NCI-H2227 (cell line): ENCODE data around the gene TSPAN31.
"Not testable (repeated sequence)": the region's sequence is repeated elsewhere in the genome, so short reads cannot be mapped to it uniquely, and the experiment has no call there.

Source experiments
- DNase-seq: peaks from one replicate; lab custom pipeline; 2025; ENCODE audit not compliant: unreplicated experiment; lab: John Stamatoyannopoulos, UW

Gene TSPAN31

DNA sequence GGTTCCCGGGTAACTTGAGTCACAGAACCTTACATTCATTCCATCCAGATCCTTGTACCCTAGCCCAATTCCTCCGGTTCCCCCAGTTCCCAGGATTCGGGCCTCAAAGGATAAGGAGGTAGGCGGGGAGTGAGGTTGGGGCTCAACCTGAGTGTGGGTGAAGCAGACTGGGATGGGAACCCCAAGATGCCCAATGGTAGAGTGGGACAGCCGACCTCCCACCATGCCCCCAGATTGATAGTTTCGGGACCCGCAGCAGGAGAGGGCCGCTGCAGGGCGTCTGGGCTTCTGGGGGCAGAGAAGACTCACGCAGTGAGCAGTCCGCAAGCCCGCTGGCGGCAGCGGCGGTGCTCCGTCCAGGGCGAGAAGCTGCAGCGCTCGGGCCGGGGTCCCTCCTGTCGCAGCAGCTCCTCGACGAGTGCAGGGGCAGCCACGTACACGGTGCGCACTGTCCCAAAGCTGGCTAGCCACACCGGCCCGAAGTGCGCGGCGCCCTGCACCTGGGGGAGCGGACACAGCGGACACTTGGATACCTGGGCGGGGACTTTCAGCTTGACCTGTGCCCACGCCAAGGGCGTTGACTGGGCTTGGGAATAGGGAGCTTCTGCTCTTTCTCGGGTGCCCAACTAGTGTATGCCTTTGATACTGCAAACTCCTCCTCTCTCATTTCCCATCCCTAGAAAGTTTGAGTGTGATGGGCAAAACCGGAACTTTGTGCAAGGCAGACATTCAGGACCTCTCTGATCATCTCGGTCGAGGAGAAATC lies 21.0 kb downstream of the TSPAN31 start:
- DNase-seq = no peak

DNA sequence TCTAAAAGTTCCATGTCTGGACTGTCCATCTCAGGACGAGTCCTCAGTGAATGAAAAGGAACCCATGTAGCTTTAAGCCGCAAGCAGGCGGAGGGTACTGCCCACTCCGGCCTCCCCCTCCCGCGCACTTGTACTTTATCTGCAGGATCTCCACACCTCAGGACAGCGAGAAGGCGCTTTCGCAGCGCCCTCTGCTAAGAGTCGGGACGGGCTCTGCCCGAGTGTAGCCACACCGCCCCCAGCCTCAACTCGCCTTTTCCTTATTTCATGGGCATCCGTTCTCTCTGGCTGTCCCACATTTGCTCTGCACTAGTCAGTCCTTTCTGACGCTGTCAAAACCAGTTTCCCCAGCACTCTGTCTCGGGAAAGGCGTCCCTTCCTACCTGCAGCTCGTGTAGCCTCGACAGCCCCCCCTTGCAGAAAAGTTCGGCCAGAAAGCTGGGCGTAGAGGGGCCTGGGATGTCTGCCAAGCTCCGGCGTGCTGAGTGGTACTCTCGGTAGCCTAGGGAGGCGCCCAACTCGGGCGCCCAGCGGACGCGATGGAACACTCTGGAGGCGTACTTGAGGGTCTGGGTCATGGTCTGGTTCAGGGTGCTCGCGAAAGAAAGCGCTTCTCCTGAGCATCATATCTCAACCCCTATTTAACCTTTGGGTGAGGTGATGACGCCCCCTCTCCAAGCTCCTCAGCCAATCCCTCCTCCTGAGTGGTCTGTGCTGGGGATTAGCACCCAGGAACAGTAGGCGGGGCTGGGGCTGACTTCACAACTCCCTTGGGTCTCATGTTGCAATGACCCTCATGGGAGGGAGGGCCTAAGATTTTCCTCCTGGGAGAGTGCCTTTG lies 21.8 kb downstream of the TSPAN31 start, which contains the start of gene CYP27B1:
TSS of gene CYP27B1 (minus strand) at position 615 of the 841 bp plus-strand sequence. CDS start at position 578, 37 bp downstream.
- no peak for DNase-seq

DNA sequence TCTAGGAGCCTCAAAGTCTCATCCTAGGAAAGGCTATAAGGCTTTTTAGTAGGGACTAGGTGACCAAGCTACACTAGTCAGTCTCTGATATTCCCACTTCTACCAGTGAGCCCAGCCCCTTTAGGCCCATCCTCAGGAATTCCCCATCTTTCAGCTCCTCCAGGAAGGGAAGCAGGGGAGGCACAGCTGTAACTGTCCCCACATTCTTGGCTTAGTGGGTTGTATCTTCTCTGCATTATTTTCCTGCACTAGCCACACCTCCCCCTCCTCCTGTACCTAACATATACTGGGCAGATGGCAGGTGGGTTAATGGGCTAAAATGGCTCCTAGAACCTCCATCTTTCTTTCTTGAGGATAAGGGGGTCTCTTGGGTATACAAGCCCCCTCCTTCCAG lies 22.5 kb downstream of the TSPAN31 start:
- DNase-seq = no peak

DNA sequence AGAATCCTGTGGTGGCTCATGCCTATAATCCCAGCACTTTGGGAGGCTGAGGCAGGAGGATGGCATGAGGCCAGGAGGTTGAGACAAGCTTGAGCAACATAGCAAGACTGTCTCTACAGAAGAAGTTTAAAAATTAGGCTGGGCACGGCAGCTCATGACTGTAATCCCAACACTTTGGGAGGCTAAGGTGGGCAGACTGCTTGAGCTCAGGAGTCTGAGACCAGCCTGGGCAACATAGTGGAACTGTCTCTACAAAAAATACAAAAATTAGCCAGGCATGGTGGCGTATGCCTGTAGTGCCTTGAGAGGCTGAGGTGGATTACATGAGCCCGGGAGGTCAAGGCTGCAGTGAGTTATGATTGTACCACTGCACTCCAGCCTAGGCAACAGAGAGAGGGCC lies 23.0 kb downstream of the TSPAN31 start:
- DNase-seq = no peak

DNA sequence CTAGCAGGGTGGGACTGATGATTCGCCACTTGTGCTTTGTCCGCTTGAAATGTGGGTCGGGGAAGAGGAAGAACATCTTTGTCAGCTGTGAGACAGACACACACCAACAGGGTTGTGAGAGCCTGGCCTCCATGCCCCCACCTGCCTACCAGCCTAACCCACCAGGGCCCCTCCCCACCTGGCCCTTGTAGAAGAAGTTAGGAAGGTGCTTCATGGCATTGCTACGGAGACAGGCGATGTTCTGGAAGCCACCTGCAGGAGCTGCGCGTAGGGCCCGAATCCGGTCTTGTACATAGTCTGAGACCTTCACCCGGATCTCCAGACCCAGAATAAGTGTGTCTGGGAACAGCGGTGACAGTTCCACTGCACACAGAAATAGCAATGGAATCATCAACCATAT lies 24.8 kb downstream of the TSPAN31 start:
- no peak for DNase-seq

DNA sequence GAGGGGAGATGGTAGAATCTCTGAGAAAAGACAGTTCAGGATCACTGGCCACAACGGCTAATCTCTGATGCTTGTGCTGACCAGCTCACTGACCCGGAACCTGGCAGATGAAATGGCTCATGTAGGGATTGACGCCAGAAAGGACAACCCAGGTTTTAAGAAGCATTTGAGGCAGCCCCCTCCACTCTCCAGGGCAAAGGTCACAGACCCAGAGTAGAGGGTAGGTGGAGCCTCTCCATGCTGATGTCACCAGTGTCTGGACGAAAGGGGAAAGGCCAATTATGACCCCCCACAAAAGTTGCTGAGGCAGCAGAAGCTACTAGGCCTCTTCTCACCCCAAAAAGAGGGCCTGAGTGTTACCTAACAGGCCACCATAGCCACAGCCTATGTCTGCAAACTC lies 25.9 kb downstream of the TSPAN31 start:
- DNase-seq = no peak

DNA sequence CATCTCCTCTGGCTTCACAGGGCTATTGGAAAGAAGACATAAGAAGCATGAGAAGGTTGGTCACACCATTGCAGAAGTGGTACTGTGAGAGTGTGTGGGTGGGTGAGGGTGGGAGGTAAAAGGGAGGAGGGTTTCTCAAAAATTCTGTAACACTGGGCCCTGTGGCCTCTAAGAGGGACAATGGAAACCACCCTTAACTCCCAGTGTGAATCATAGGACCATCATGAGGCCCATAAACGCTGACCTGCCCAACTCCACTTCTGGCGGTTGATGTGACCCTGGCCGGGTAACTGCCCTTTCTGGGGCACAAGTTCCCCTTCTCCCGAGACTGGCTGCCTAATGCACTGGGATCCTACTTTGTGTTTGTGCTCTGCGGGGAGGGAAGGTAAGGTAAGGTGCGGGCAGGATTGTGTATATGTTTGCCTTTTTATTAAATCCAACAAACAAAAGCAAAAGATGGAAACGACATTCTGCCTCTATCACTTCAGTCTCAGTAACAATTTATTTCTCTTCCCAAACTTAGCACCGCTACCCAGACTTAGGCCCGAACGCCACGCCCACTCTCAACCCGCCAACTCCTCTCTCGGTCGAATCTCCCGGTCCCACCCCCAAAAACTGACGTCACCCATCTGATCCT lies 26.5 kb downstream of the TSPAN31 start:
- DNase-seq = peak; percentile 88

DNA sequence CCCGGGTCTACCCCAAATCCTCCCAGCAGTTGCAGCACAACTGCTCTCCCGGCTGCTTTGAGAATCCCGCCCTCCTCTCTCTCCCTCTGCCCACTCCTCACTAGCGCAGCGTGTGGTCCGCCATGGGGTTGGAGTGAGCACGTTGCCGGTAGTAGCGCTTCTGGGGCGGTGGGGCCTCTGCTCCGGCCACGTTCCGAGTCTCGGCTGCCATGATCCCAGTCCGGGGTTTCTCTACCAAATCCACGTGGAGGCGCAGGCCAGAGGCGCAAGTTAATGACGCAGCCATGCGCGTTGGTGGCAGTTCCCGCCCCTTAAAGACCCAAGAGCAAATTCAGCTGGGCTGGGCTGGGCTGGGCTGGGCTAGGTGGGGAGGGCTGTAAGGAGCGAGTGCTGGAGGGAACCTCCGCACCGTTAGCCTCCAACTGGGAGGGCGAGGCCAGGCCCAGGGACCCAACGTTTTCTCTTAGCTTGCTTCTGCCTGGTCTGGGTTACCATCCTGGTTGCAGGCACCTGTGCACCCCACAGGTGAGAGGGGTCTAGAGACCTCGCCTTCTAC lies 27.1 kb downstream of the TSPAN31 start, which contains the start of gene METTL1:
TSS of gene METTL1 (minus strand) at position 233 of the 556 bp plus-strand sequence. CDS start at position 211, 22 bp downstream.
- peak; percentile 94 for DNase-seq

DNA sequence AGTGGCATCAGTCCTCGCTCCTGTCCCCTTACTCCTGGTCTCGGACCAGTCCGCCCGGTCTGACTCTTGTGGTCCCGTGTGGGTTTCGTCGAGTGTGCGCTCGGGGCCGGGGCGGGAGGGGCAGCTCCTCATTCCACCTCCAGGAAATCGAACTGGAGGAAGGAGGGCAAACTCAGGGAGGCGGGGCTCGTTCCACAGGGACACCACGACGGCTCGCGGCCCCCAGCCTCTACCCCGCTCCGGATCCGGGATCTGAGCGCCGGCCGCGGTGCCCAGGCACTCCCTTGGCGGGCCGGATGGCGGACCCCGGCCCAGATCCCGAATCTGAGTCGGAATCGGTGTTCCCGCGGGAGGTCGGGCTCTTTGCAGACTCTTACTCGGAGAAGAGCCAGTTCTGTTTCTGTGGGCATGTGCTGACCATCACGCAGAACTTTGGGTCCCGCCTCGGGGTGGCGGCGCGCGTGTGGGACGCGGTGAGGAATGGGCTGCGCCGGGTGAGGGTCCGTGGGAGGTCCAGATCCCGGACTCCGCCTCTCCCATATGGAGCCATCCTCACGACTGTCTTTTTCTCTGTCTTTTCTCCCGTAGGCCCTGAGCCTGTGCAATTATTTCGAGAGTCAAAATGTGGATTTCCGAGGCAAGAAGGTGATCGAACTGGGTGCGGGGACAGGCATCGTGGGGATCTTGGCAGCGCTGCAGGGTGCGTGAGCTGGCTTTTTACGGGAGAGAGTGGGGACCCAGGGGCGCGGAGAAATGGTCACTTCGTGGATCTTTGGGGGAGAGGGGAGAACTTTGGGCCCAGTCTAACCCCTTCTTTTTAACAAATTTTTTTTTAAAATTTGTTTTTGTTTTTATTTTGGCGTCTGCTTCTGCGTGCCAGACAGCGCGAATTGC lies 27.8 kb downstream of the TSPAN31 start, which contains the start of gene EEF1AKMT3:
TSS of gene EEF1AKMT3 (plus strand) at position 186 of the 894 bp plus-strand sequence. CDS start at position 297, 111 bp downstream.
- DNase-seq = peak; percentile 64

DNA sequence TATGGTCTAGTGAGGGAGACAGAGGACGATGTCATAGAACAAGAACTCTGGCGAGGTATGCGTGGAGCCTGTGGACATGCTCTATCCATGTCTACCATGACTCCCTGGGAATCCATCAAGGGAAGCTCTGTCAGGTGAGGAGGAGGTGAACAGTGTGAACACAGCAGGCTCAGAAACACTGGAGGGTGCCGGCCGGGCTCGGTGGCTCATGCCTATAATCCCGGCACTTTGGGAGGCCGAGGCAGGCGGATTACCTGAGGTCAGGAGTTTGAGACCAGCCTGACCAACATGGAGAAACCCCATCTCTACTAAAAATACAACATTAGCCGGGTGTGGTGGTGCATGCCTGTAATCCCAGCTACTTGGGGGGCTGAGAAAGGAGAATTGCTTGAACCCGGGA lies 29.8 kb downstream of the TSPAN31 start:
- not testable (repeated sequence) for DNase-seq

DNA sequence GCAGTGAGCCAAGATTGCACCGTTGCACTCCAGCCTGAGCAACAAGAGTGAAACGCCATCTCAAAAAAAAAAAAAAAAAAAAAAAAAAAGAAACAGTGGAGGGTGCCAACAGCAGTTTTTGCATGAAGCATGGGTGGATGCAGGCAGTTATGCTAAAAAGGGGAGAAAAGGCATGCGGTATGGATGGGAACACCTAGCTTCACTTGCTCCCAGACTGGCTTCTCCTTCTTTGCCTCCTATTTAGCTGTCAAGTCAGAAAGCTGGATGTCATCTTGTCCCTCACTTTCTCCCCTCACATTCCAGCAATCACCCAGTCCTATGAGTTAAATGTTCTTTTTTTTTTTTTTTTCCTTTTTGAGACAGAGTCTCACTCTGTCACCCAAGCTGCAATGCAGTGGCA lies 30.2 kb downstream of the TSPAN31 start:
- no peak for DNase-seq

DNA sequence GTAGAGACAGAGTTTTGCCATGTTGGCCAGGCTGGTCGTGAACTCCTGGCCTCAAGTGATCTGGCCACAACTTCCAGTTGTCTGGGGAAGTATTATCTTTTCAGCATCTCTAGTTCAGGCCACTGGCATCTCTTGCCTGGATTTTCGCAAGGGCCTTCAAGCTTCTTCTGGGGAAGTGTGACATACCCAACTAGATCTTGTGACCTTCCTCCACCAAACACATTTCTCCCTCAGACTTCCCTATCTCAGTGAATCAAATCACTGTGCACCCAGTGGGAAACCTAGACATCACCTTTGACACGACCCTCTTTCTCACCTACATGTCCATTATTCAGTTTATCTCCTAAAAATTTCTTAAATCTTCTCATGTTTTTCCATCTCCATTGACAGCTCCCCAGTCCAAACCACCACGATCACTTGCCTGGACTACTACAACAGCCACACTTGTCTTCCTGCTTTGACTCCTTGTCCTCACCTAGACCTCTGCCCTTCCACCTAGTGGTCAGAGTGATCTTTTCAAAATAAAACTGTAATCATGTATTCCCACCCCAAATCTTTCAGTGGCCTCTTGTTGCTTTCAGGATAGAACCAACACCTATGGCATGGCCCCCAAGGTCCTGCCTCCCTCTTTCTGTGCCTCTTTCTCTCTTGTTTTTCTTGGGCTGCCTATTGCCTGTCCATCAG lies 30.9 kb downstream of the TSPAN31 start:
- DNase-seq = no peak

DNA sequence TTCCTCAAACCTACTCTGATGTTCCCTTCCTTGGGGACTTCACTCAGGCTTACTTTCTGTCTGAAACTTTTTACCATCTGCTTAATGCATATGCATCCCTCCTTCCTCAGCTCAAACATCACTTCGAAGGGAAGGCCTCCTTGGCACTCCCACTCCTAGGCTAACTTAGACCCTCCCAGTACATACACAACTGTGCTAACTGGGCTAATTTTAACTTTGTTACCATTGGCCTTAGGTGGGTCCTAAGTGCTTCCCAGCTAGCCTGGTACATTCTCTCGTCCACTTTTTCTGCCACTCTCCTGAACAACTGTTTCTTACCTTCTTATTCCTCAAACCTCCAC lies 31.4 kb downstream of the TSPAN31 start:
- DNase-seq = no peak

DNA sequence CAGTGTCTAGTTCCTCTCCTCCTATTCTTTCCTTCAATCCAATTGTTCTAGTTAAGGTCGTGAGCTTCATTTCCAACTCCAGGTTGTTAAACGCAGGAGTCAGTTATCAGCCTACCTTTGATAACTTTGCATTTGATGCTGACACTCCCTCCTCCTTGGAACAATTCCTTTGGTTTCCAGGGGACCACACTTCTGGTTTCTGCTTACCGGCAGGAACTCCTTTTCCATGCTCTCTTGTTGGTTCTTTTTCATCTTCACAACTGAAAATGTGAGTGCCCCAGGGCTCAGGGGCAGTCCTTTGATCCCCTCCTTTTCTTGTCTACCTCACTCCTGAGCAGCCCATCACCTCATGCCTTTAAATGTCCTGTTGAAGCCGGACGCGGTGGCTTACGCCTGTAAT lies 32.5 kb downstream of the TSPAN31 start:
- DNase-seq = no peak

DNA sequence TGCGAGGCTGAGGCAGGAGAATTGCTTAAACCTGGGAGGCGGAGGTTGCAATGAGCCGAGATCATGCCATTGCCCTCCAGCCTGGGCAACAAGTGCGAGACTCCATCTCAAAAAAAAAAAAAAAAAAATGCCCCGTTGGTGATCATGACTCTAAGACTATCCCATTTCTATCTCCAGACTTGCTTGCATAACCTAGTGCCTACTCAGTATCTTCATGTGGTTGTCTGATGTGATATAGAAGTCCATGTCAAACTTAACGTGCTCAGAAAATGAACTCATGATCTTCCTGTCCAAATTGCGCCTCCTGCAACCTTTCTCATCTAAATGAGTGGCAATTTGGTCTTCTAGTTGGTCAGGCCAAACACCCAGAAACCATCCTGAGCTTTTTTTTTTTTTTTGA lies 33.1 kb downstream of the TSPAN31 start:
- no peak for DNase-seq

DNA sequence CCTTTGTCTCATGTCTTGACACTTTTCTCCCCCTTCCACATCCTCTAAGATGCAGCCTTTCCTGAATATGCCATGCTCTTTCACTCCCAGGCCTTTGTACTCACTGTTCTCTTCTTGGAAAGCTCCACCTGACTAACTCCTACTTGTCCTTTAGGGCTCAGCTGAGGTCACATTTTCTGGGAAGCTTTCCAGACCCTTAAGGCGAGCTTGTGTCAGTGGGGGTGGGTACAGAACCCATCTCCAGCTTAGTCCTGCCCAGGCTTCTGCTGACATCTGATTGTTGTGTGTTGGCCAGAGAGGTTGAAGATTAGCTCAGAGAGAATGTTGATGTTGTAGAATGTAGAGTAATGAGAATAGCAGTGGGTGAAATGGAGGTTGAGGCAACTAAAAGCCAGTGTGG lies 34.9 kb downstream of the TSPAN31 start:
- no peak for DNase-seq

DNA sequence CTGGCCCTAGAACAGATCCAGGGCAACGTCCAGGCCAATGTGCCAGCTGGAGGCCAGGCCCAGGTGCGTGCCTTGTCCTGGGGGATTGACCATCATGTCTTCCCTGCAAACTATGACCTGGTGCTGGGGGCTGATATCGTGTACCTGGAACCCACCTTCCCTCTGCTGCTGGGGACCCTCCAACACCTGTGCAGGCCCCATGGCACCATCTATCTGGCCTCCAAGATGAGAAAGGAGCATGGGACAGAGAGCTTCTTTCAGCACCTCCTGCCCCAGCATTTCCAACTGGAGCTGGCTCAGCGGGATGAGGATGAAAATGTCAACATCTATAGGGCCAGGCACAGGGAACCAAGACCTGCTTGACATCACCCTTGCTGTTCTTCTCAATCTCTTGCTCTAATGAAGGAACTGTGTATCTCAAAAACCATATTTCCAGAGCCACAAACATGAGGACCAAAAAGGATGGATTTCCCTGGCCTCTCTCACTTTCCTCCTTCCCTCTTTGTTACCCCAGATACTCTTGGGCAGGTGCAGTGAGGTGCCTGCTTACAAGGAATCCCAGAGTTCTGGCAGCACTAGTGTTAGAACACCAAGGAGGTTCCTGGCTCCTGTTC lies 35.6 kb downstream of the TSPAN31 start:
- DNase-seq = no peak

DNA sequence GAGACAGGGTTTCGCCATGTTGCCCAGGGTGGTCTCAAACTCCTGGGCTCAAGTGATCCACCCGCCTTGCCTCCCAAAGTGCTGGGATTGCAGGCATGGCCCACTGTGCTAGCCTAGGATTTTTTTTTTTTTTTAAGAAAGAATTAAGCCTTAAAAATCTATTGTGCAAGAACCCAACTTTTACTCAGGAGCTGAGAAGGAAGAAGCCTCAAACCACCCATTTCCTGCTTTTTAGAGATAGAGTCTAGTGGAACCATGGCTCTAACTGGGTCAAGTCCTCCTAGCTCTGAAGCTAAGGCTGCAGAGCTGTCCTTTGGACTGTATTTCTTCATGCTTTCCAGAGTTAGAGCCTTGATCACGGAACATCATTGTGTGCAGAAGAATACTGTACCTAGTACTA lies 36.4 kb downstream of the TSPAN31 start:
- DNase-seq = no peak

DNA sequence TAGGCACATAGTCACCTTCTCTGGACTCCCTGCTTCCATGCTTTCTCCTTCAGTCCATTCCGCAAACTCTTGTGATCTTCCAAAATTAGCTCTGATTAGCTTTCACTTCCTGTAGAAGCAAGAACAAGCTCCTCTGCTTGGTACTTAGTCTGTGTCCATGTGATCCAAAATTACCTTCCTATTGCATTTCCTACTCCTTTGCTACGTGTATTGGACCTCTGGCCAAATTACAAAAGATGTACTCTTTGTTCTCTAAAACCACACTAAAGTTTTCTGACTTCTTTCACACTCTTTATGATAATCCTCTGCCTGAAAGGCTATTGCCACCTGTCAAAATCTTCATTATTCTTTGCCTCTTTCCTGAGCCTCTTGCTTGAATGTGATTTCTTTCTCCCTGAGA lies 37.0 kb downstream of the TSPAN31 start:
- no peak for DNase-seq
